Psoas muscle (tissue), 8 donors: ENCODE data around the gene LGR5. TPM values are rescaled to one million over a fixed set of nuclear protein-coding genes. Genes with fewer than 3 reads are reported as not detected.
"Not testable (repeated sequence)": the region's sequence is repeated elsewhere in the genome, so short reads cannot be mapped to it uniquely, and the experiment has no call there.

Experiments used
- ATAC-seq, 4 donors: fragments of 200-7000 bp; cut with Tn5 transposase; one replicate each; pipeline ENCODE4 v1.9.1; 2020; ENCODE audit warnings: moderate library complexity in 3 of 4, mild to moderate bottlenecking in 2 of 4
- DNase-seq, 2 donors: peaks; one replicate each; pipeline ENCODE4 v3.0.0-alpha.2; 2020
- H3K27ac ChIP-seq: fragments of 200-600 bp; one replicate; pipeline ENCODE4 v1.8.0; 2022
- H3K27me3 ChIP-seq, 3 donors: fragments of 200-600 bp in 1 of 3; one replicate each; pipeline versions ENCODE4 v1.6.1 to v1.8.0; 2013 to 2022; ENCODE audit warnings: low read length in 2 of 3, mild to moderate bottlenecking in 2 of 3, moderate library complexity in 1 of 3; ENCODE audit not compliant: insufficient read depth in 3 of 3
- H3K36me3 ChIP-seq, 2 donors: fragments of 200-600 bp in 1 of 2; one replicate each; pipeline versions ENCODE4 v1.6.1 to v1.8.0; 2013 to 2022; ENCODE audit warnings: low read depth in 1 of 2, mild to moderate bottlenecking in 1 of 2, moderate library complexity in 1 of 2; ENCODE audit not compliant: insufficient read depth in 1 of 2
- H3K4me1 ChIP-seq: fragments of 200-600 bp; one replicate; pipeline ENCODE4 v1.8.0; 2022
- H3K4me3 ChIP-seq: fragments of 200-600 bp; one replicate; pipeline ENCODE4 v1.8.0; 2022; ENCODE audit warnings: mild to moderate bottlenecking
- H3K9me3 ChIP-seq: fragments of 200-600 bp; one replicate; pipeline ENCODE4 v1.8.0; 2022
- CTCF ChIP-seq: fragments of 200-600 bp; IDR thresholded peaks from one replicate; pipeline ENCODE4 v1.8.0; 2022; ENCODE audit warnings: antibody characterized with exemption
- WGBS, 3 donors: extraction: QIAGEN DNeasy Blood & Tissue Kit; methylation state at CpG; one replicate each; pipeline versions ENCODE4 v1.1.6 to v1.1.7; 2013; 5-methylcytosine and 5-hydroxymethylcytosine counted together
- intact Hi-C, 2 donors: fragments of 100-400 bp; cut with DNase I; formaldehyde crosslinking; loops; one replicate each; pipeline versions ENCODE4 v1.11.0 to v1.14.2; 2022
- polyA plus RNA-seq, 3 donors: library from polyadenylated mRNA; stranded (reverse); fragments of 200-250 nt; gene quantifications; one replicate each; pipeline ENCODE4 v1.2.3, GENCODE V29; 2013
- total RNA-seq, 4 donors: library from RNA; stranded (reverse); fragmentation: NEBNext Ultra II Directional in 2 of 4; extraction: Animal tissue kit (Norgen Biotek cat#: 25700) in 2 of 4; gene quantifications; one replicate each; pipeline versions ENCODE4 v1.2.1 to v1.2.4, GENCODE V29; 2021 to 2023
- donor health status: healthy with polysubstance abuse.
- donor health status: DM: no; HTN: no; CAD: no; lungs with moderate emphysema.
- donor health status: Bipolar disorder and iron deficiency.
- donor health status: healthy.
- donor health status: DM: yes; HTN: yes; CAD: no.
- donor health status: DM: no; HTN: no; CAD: no.
- donor health status: DM: no; HTN: no; CAD: no.
- donor health status: DM: yes; HTN: yes; CAD: no.

LGR5 gene
- total and polyA plus RNA-seq, 7 donors, result 0.04 to 19.5 (median 4.9) TPM

- Histone ChIP-seq H3K4me3 (no peak overlapping the region), H3K36me3 (peaks cover 0 to 13% of the 10 kb centered on the region in 2 donors), H3K27ac (no peak overlapping the region), H3K27me3 (no peaks in the 10 kb centered on the region), H3K9me3 (no peaks in the 10 kb centered on the region), H3K4me1 (no peaks in the 10 kb centered on the region)
- ATAC-seq (no peak), DNase-seq (no peak)
- intact Hi-C loops, result no loop called here
- TF ChIP-seq CTCF, result no peak
- 64 to 75% (median 67%) methylated on average over 1 of the region's 1 CpG for WGBS, 3 donors
These were observed 125.9 kb downstream of the LGR5 start for GRCh38 chr12:71565535-71565934.

GRCh38 chr12:71566655-71567054 is 127.1 kb downstream of the LGR5 start:
- intact Hi-C loops, result no loop called here
- no peaks in the 10 kb centered on the region for H3K9me3 ChIP-seq
- ATAC-seq (no peak), DNase-seq (no peak)
- WGBS, 3 donors, result 71 to 77% (median 73%) methylated on average over 2 of the region's 2 CpGs
- H3K36me3 ChIP-seq, result peaks cover 0 to 21% of the 10 kb centered on the region in 2 donors
- TF ChIP-seq CTCF, result no peak
- no peak overlapping the region for H3K4me3 ChIP-seq
- no peaks in the 10 kb centered on the region for H3K4me1 ChIP-seq
- H3K27ac ChIP-seq, result no peak overlapping the region
- H3K27me3 ChIP-seq, result no peaks in the 10 kb centered on the region

GRCh38 chr12:71567537-71567936 is 127.9 kb downstream of the LGR5 start:
- no peak overlapping the region for H3K4me3 ChIP-seq
- no peak for TF ChIP-seq CTCF
- H3K27me3 ChIP-seq, result no peaks in the 10 kb centered on the region
- H3K36me3 ChIP-seq, result peaks cover 0 to 27% of the 10 kb centered on the region in 2 donors
- intact Hi-C loops, result no loop called here
- 65 to 74% (median 74%) methylated on average over 3 of the region's 3 CpGs for WGBS, 3 donors
- H3K27ac ChIP-seq, result no peak overlapping the region
- no peaks in the 10 kb centered on the region for H3K4me1 ChIP-seq
- ATAC-seq, result peak in 1 of 4 donors; percentile 36
- no peaks in the 10 kb centered on the region for H3K9me3 ChIP-seq
- DNase-seq, result no peak

- intact Hi-C loops, H3K4me3 ChIP-seq, H3K4me1 ChIP-seq, ATAC-seq, H3K27ac ChIP-seq, H3K9me3 ChIP-seq, DNase-seq, H3K27me3 ChIP-seq: not testable (repeated sequence)
- 82 to 98% (median 98%) methylated on average over 6 of the region's 6 CpGs for WGBS, 3 donors
- peaks cover 0 to 35% of the 10 kb centered on the region in 2 donors for H3K36me3 ChIP-seq
These were observed 130.3 kb downstream of the LGR5 start for GRCh38 chr12:71569885-71570284.

DNA sequence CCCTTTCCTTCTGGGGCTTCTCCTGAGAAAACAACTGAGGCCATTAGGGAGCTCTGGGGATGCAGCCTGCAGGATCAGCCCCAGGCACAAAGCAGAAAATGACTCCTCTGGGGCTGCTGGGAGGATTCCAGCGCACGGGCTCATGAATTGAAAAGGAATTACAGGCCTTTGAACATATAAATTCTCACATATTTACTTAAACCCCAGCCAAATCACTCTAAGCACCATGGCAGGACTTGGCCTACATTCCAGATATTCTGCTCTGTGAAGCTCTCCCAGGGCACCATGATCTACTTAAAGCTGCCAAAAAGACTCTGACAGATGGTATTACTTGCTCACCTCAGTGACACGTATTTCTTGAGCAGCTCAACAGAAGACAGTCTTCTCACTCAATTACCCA is 136.9 kb downstream of the LGR5 start:
- TF ChIP-seq CTCF, result no peak
- no peak overlapping the region for H3K4me3 ChIP-seq
- DNase-seq, result no peak
- WGBS, 3 donors, result 22 to 31% (median 26%) methylated on average over 3 of the region's 3 CpGs
- H3K27ac ChIP-seq, result no peak overlapping the region
- H3K27me3 ChIP-seq, result peaks cover 0 to 2% (median 0%) of the 10 kb centered on the region in 3 donors
- no peaks in the 10 kb centered on the region for H3K9me3 ChIP-seq
- intact Hi-C loops, result no loop called here
- ATAC-seq, result no peak
- peaks cover 0 to 41% of the 10 kb centered on the region in 2 donors for H3K36me3 ChIP-seq
- no peaks in the 10 kb centered on the region for H3K4me1 ChIP-seq
